HG02840 (cell line): ENCODE measurements around the gene STK10.

Source experiments
- ATAC-seq: cut with Tn5 transposase; IDR thresholded peaks from one replicate; pipeline ENCODE4 v1.9.1; 2021; ENCODE audit warnings: mild to moderate bottlenecking, moderate library complexity, moderate number of reproducible peaks; ENCODE audit not compliant: unreplicated experiment, low FRiP score

The STK10 gene

DNA sequence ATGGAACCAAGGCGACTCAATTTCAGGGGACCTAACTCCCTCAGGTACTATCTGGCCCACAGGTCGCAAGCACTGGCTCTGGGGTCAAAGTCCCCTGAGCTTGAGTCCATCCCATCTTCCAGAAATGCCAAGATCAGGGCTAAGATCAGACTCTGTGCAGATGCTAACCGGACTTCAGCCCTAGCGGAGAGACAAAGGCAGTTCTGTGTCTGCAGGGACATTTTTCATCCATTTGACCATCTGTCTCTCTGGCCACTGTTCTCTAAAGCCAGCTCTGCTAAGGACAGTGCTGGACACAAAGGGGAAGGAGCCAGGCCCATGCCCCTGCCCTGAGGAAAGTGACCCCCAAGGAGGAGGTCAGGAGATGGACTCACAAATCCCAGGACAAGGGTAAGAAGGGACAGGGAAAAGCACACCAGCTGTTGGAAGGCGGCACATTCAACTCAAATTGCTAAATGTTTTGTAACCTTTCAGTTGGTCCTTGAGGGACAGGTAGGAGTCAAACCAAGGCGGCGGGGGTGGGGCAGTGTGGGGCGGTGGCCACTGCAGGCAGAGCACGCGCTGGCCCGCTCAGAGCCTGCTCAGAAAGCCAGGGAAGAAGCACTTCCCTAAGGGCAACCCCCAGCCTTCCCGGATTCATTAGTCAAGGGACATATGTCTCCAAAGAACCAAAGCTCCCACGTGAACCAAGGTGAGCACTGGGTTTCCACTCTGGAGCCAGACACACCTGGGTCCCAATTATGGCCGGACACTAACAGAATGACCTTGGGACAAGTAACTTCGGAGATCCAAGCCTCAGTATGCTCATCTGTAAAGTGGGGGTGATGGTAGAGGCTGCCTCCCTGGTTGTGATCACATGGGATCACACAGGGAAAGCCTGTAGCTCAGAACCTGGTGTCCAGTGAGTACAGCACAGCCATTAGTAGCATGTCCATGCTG, 42.8 kb downstream of the STK10 start:
- no peak for ATAC-seq

DNA sequence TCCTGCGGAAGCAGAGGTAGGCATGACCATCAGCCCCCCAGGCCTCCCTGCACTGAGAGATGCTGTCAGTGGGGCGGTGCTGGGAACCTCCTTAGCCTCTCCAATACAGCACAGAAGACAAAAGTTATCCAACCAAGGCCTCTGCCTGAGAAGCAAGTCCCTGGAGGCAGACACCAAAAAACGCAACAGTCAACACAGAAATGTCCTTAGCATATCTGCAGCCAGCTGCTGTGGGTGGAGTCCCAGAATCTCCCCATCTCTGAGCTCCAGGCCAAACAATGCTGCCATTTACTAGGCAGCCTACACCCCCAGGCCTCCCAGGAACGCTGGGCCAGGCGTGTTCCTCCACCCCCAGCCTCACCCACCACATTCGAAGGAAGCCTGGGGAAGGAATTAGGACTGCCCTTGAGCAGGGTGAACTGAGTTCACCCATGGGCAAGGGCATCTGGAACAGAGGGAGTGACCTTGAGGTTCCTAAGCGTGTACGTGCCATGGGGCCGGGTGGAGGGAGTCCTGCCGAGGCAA, 43.7 kb downstream of the STK10 start:
- peak; percentile 55 for ATAC-seq

DNA sequence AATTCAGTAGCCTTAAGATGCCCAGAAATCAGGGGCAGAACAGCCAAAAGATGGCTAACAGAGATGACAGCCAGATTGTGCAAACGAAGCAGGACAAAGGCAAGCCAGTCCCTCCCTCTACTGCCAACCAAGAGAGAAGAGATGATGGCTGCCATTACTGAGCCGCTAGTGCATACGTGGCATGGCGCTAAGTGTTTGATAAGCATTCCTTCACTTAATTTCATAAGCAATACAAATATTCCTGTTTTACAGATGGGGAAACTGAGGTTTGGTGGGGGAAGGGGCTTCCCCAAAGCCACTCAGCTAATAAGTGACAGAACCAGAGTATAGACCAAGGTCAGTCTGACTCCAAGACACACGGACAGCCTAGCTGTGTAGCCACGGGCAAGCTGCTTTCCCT, 44.1 kb downstream of the STK10 start:
- no peak for ATAC-seq

DNA sequence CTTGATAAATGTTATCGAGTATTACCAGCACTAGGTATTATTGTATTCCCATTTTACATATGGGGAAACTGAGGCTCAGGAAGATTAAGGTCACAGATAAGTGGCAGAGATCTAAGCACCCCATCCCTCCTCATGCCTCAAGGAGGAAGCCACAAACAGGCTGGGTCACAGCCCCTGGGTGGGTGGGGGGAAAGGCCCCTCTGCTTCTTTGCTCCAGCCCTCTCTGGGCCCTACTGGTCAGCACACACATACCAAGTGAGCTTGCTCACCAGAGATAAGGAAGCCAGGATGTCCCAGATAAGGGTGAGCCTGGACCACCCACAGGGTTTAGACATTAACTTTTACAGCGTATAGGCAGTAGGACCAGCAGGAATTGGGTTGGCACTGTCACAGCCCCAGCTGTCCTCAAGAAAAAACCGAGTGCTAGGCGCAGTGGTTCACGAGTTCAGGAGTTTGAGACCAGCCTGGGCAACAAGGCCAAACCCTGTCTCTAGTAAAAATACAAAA, 45.3 kb downstream of the STK10 start:
- no peak for ATAC-seq

DNA sequence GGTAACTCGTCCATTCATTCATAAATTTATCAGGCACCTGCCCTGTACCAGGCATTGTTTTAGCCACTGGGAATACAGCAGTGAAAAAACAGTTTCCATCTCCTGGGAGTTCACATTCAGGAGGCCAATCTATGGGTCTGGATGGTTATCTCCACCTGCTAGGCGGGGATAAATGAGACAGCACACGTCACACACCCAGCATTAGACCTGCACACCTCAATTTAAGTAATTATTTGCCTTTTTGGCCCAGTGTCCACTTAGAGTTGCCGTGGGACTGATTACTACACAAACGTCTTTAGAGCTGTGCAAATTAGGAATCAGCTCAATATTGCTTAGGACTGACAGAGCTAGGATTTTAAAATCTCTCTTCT, 46.1 kb downstream of the STK10 start:
- no peak for ATAC-seq

DNA sequence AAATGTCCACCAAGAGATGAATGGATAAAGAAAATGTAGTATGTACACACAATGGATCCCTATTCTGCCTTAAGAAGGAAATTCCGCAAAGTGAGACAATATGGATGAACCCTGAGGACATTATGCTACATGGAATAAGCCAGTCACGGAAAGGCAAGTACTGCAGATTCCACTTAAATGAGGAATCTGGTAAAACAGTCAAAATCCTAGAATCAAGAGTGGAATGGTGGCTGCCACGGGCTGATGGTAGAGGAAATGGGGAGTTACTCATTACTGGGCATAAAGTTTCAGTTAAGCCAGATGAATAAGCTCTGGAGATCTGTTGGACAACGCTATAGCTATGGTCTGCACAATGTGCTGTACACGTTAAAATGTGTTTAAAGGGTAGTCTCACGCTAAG, 47.2 kb downstream of the STK10 start:
- no peak for ATAC-seq

DNA sequence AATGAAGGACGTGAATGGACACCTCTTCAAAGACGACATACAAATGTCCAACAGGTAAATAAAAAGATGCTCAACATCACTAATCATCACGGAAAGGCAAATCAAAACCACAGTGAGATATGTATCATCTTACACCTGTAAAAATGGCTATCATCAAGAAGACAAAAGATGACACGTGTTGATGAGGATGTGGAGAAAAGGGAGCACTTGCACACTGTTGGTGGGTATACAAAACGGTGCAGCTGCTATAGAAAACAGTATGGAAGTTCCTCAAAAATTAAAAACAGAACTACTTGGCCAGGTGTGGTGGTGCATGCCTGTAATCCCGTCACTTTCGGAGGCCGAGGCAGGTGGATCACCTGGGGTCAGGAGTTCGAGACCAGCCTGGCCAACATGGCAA, 47.9 kb downstream of the STK10 start:
- ATAC-seq: no peak

DNA sequence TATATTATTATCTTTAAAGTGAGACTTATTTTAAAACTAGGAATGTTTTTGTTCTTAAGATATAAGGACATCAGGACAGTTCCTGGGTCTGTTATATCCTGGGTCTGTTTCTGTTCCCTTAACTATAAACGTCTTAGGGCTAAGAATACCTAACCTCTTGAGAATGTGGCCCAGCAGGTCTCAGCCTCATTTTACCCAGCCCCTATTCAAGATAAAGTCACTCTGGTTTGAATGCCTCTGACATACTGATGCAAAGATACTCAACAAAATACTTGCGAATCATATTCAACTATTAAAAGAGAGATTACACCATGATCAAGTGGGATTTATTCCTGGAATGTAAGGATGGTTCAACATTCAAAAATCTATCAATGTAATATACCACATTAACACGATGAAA, 51.0 kb downstream of the STK10 start:
- ATAC-seq: no peak

DNA sequence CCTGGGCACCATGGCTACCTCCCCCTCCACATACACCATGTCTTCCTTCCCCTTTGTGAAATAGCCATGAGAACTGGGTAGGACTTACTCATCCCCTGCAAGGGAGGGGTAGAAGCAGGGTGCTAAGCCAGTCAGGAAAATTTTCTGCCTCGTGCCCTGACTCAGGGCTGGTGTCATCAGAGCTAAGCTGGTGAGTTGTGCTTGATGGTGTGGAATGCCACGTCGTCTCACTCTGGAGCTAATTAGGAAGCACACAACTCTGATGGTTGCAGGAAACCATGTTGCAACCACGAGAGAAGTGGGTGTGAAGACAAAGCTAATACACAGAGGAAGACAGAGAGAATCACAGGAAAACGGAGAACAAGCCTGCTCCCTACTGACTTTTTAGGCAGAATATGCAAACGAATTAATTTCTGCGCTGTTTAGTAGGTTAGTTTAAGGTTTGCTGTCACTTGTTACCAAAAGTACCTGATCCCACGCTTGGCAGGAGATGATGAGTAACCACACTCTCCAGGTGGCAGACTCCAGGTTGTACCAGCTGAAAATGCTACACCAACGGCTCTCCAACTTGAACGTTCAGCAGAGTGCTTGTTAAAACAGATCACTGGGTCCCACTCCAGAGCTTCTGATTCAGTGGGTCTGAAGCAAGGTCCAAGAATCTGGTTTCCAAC, 54.5 kb downstream of the STK10 start:
- ATAC-seq: no peak

DNA sequence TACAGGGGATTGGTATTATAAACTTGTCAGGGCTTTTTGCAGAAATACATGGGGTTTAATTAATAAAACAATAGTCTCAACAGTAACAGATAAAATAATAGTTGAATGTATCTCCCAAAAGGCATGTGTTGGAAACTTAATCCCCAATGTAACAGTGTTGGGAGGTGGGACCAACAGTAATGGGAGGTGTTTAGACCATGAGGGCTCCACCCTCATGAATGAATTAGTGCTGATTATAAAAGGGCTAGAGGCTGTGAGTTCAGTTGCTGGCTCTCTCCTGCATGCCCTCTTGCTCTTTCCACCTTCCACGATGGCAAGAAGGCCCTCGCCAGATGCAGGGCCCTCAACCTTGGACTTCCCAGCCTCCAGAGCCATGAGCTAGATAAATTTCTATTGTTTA, 56.3 kb downstream of the STK10 start:
- ATAC-seq: no peak

DNA sequence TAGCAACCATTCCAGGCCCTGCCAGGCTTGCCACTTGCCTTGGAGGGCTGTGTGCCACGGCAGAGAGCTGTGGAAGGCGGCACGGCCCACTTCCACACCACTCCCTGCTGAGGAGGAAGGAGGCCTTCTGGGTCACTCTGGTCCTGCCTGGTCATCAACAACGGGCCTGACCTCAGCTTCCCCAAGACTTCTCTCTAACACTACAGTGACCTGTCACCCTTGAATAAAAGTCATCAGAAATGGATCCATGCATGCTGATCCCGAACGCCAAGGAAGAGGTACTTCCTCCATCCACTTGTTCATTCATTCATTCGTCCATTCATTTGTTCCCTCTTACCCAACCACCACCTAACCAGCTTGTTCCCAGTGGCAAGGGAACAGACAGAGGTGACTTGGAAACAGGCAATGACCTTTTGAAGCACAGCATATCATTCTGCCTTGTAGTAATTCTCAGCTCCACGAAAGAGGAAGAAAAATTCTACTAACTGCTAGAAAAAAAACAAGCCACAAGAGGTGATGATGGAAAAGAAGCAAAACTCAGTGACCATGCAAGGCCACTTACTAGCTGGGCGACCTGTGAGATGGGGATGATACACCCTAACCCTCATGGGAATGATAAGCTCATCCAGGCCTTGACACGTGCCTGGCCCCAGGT, 58.6 kb downstream of the STK10 start:
- no peak for ATAC-seq

DNA sequence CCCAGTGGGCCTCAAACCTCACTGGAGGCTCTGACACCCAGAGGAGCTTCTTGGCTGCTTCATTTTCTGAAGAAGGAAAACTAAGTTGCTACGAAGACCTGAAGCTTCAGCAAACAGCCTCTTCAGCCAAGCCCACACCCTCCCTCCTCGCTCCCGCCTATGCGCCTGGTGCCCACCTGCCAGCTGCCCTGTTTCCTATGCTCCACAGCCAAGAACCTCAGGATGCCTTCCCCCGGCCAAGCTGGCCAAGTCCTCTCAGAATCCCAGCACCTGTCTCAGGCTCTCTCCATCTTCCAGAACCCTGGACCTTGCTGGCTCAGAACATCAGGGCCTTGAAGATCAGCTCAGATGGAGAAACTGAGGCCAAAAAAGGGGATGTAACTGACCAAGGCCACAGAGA, 60.4 kb downstream of the STK10 start:
- no peak for ATAC-seq

DNA sequence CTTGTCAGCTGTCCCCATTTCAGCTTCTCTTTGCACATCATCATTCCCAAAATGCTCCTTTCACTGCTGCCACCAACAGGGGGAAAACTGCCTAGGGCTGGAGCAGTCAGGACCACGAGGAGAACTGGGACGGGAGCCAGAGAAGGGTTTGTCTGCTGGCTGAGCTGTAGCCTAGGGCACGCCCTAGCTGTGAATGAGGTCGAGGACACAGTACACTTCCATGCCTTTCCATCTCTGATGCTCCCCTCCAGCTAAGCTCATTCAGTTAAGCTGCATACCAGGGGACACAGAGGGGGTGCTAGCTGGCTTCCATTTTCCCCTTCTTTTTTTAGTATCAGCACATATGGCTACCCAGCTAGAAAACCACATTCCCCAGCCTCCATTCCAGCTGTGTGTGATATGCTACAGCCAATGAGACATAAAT, 64.7 kb downstream of the STK10 start:
- ATAC-seq: no peak

DNA sequence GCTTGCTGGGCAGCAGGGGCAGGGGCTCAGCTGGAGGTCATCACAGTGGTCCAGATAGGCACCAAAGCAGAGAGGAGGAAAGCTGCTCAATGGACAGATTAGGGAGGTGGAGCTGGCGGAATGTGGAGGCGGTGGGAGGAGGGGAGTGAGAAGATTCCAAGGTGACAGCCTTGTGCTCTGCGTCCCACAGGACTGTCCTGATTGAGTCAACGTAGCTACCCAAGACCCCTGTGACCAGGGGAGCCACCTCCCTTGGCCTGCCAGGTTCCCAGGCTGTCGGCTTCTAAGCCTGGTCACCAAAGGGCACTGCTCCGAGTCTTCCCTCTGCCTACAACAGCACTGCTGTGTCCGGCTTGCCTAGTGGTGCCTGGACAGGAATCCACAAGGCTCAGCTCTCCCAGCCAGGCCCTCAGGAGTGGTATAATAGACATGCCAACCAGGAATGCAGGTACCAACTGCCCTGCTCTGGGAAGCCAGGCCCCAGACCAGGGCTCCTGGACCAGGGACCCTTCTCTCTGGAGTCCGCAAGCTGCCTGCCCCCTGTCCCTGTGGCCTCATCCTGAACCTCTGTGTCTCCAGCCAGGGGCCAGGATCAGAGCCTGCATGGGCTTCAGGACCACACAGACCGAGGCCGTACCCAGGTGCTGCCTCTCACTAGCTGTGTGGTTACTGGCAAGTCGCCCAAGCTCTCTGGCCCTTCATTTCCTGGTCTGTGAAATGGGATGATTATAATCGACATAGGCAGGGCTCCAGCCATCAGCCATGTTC, 67.9 kb downstream of the STK10 start:
- no peak for ATAC-seq

DNA sequence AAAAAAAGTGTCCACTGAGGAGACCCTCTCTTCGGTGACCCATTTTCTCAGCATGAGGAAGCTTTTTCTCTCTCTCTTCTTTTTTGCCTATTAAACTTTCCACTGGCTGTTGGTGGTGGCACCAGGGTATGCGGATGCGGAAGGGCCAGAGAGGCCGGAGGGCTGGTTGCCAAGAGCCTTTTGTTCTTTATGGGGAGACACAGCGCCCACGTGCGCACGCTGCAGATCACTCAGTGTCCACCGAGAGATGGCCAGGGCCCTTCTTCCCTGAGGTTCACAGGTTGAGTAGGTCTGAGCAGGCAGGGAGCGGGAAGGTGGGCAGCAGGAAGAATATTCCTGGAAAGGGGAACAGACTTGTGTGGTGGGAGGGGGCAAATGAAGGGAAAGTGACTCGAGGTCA, 69.1 kb downstream of the STK10 start:
- no peak for ATAC-seq

DNA sequence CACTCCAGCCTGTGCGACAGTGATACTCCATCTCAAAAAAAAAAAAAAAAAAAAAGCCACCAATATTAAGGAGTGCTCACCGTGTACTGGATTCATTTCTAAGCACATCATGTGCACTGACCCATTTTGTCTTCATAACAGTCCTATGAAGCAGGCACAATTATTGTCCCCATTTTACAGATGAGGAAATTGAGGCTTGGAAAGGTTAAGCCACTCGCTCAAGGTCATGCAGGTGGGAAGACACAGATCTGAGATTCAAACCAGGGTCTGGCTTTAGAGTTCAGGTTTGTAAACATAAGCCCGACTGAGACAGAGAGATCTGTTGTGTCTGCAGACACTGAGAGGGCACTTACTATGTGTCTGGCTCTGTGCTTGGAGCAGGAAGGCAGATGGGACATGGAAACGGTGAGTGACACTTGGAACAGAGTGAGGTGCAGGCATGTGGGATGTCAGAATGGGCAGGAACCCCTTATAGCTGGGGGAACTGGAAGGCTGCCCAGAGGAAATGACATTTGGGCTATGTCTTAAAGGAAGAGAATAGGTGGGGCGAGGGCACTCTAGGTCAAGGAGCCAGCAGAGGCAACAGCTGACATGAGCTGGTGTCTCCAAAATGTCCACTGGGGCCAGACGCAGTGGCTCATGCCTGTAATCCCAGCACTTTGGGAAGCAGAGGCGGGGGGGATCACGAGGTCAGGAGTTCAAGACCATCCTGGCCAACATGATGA, 69.9 kb downstream of the STK10 start:
- no peak for ATAC-seq

DNA sequence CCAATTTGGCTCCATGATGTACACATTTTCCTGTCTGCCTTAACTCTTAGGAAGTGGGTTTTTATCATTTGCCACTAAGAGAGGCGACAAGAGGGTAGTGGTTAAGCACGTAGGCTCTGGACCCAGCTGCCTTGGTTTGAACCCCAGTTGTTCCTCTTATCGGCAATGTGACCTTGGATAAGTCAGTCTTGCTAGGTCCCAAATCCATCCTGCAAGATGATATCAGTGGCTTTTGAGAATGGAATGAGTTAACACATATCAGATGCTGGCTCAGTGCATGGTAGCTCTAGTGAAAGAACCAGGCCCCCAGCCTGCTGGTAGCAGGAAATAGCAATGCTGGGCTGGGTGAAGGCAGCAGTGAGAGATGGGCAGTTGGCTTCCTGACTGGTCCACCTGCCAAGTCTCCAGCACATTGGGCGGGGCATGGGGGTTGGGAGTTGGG, 72.5 kb downstream of the STK10 start:
- ATAC-seq: no peak

DNA sequence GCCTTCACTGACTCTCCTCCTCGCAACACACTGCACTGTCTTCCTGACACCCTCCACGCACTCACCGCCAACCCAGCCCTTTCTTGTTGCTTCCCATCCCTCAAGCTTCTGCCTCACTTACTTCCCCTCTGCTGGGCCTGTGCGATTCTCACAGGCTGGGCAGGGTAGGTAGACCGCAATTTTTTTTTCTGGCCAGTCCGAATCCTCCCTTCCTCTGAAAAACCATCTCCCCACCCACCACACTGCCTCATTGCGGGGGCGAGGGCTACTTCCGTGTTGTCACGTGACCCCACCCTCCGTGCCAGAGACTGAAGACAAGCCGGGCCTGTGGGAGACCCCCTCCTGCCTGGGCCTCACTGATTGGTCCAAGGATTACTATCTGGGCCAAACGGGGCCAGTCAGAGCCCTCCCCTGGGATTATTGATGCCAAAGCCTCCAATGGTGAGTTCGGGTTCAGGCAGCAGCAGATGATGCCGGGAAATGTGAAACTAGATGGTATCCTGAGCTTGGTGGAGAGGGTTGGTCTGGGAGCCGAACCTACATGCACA, 73.1 kb downstream of the STK10 start:
- peak; percentile 48 for ATAC-seq

DNA sequence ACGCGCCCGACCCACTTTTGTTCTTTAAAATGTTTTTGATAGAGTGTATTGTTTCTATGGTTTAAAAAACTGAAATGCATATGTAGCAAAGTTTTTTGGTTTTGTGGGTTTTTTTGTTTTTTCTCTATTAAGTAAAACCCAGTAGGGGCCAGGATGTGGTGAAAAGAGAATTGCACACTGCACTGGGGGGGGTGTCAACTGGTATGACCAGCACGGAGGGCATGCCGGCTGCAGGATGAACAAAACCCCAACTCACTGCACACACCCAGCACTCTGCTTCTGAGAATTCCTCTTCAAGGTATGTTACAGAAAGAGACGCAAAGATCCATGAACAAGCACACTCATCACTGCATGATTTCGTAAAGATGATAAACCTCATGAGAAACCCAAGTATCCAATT, 75.0 kb downstream of the STK10 start:
- ATAC-seq: no peak
